Body of pancreas (tissue), 4 donors: ENCODE data around the gene MYO10.

Experiments used
- POLR2A ChIP-seq, 3 donors: fragments of 450-650 bp; IDR thresholded peaks; one replicate each; pipeline ENCODE4 v1.6.1; 2016; ENCODE audit warnings: antibody characterized with exemption in 3 of 3, mild to moderate bottlenecking in 2 of 3
- TF ChIP-seq, protein P1 (sequence below), 7 experiments: fragments of 450-650 bp in 4 of 7; fragments of 200-600 bp in 3 of 7; sonication (generic) in 3 of 7; IDR thresholded peaks; one replicate each; pipeline ENCODE4 v1.5.1; 2016 to 2019; ENCODE audit warnings: antibody characterized with exemption in 7 of 7

DNA sequence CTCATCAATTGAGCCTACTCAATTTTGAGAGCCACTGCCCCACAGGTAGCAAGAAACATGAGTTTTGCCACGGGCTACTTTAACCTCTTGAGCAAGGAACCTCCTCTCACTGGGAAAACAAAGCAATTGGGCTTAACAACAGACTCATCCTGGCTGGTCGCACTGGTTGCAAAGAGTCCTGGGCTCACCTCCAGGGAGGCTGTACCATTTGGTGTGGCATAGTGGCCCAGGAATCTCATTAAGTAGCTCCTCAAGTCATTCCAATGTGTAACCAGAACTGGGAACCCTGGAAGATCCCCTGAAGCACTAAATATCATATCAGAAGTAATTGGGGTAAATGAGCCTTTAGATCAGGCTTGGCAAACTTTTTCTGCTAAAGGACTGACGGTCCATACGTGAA lies 78.5 kb downstream of the MYO10 start:
- TF ChIP-seq, protein P1, sequence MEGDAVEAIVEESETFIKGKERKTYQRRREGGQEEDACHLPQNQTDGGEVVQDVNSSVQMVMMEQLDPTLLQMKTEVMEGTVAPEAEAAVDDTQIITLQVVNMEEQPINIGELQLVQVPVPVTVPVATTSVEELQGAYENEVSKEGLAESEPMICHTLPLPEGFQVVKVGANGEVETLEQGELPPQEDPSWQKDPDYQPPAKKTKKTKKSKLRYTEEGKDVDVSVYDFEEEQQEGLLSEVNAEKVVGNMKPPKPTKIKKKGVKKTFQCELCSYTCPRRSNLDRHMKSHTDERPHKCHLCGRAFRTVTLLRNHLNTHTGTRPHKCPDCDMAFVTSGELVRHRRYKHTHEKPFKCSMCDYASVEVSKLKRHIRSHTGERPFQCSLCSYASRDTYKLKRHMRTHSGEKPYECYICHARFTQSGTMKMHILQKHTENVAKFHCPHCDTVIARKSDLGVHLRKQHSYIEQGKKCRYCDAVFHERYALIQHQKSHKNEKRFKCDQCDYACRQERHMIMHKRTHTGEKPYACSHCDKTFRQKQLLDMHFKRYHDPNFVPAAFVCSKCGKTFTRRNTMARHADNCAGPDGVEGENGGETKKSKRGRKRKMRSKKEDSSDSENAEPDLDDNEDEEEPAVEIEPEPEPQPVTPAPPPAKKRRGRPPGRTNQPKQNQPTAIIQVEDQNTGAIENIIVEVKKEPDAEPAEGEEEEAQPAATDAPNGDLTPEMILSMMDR (IDR thresholded peaks at IDR 0.05), result no peak
- TF ChIP-seq POLR2A (IDR thresholded peaks at IDR 0.05), result no peak
